HG03025 (cell line): Measurements from ENCODE around the gene MAML3.

Experiments
- ATAC-seq: cut with Tn5 transposase; IDR thresholded peaks from one replicate; pipeline ENCODE4 v1.9.1; 2021; ENCODE audit warnings: mild to moderate bottlenecking, moderate library complexity; ENCODE audit not compliant: unreplicated experiment, low FRiP score

The MAML3 gene

DNA sequence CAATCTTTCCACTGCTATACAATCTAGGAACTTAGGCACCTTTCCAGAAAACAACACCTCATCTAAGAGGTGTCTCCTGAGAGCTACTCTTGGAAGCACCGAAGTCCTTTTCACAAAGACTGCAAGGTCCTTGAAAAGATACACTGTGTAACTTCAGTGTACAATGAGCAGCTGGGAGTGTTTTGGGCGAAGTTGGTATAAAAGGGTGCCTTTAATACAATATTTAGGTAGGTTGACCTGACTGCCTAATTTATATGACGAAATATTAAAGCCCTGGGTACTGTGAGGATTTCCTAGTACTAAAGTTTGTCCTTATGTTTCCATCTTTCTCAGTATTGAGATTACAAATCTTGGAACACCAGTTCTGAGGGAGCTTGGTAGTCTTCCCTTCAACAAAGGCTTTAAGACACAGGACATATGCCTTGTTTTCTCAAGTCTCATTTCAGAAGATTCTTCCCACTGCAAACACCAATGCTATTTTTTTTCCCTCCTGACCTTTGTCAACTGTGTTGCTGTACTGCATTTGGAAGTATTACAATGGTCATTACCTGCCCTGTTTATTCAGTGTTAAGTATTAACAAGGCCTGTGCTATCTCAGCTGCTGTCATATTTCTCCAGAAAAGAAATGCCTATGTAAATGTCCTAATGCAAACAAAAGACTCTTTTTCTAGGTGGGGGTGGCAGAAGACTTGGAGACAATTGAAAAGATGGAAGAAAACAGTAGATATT, 134.2 kb downstream of the MAML3 start:
- ATAC-seq: no peak

- no peak for ATAC-seq
These were observed 134.9 kb downstream of the MAML3 start for GRCh38 chr4:140018931-140019618.

DNA sequence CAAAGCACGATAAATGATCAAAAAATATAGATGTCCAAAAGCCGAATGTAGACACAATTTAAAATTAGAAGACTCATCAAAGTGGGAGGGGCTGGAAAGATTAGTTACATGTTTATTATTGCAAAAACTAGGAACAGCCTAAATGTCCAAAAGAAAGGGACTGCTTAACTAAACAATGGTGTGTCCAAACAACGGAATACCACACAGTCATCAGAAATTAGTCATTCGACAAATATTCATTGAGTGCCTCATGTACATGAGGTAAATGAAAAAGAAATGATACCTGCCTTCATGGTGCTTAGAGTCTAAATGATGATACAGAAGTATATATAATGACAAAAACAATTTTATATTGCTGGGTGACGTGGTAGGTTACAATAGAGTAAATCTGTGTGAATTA, 139.7 kb downstream of the MAML3 start:
- no peak for ATAC-seq

- ATAC-seq: no peak
These were observed 141.1 kb downstream of the MAML3 start for GRCh38 chr4:140012688-140013486.

GRCh38 chr4:140005699-140006098, 148.3 kb downstream of the MAML3 start:
- ATAC-seq: no peak

GRCh38 chr4:140004922-140005627, 148.9 kb downstream of the MAML3 start:
- no peak for ATAC-seq

DNA sequence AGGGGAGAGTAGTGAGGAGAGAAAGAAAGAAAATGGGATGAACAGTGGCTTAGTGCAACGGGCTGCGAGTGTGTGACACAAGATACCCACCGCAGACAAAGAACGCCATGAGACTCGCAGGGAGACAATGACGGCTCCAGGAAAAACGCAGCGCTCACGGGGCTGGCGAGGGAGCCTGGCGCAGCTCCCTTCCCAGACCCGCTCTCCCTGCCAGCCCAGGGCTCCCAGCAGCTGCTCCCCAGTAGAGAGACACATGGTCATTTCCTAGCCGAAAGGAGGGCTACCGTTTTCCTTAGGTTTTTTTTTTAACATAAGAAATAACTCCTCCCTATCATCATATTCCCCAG, 149.5 kb downstream of the MAML3 start:
- ATAC-seq: no peak

DNA sequence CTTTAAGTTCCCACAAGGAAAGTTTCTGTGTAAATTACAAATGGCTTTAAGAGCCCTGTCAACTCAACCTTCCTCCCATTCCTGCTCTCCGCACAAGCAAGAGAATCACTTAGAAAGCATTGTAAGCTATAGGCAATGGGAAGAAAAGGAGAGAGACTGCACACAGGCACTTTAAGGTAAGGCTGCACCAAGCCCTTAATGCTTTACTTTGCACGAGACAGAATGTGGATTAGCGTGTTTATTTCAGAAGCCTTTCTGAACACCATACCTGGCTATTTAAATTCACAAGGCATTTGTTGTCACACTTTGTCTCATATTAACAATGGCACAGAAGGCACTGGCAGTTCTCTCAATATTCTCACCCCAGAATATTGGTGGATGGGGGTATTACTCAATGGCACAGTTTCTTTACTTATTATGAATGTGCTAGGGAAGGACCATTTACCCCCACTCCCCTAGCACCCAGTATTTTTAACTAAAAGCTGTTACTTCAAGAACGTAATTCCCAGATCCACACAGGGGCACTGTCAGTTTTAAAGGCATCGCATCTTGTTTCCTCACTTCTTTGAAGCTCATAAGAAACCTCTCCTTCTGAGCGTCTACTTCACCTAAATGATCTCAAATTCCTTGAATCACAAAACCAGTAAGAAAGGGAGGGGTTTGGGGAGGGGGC, 150.0 kb downstream of the MAML3 start:
- ATAC-seq: no peak

DNA sequence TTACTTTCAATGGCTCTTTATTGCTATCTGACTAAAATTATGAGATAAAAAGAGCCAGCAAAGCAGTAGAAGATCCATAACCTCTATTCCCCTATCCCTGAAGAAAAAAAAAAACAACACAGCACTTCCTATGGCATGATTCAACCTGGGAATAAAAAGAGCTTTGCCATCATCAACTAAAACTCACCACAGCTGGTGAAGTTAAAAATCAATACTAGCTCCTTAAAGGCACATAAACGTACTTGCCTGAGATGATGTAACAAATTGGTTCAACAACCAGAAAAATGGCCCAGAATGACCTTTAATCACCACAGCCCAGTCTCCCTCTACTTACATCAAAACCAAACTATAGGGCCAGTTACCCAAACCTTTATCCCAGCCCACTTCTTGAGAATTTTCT, 153.8 kb downstream of the MAML3 start:
- no peak for ATAC-seq

GRCh38 chr4:139988863-139989765, 164.9 kb downstream of the MAML3 start:
- ATAC-seq: no peak

DNA sequence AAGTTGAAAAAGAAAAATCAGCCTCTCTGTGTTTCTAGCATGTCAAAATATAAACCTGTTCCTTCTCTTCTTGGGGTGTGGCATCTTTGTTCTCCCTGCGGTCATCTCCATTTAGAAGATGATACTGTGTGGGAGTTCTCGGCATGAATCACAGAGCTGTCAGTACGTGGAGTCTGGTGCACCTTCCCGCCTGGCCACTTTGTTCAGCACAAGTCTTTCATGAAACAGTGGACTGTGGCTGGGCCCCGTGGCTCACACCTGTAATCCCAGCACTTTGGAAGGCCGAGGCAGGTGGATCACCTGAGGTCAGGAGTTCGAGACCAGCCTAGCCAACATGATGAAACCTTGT, 166.5 kb downstream of the MAML3 start:
- ATAC-seq: no peak

GRCh38 chr4:139986689-139987501, 167.1 kb downstream of the MAML3 start:
- no peak for ATAC-seq

GRCh38 chr4:139986106-139986505, 167.9 kb downstream of the MAML3 start:
- ATAC-seq: no peak

GRCh38 chr4:139985401-139985800, 168.6 kb downstream of the MAML3 start:
- no peak for ATAC-seq

- ATAC-seq: no peak
These were observed 169.5 kb downstream of the MAML3 start for GRCh38 chr4:139984471-139984870.

DNA sequence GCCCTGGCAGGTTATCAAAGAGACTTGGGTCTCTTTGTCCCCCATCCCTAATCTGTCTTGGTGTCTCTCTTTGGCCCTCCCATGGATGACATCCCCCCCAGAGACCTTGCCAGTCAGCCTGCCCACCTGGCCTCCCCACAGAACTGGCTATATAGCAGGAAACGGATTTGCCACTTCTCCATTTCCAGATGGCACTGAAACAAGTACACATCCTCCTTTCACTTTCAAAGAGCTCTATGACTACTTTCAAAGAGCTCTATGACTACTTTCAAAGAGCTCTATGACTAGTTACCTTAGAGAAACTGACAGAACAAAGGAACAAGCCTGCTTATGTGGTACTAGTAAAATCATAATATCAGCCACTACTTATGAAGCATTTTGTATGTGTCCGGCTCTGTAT, 175.3 kb downstream of the MAML3 start:
- peak; percentile 93 for ATAC-seq

GRCh38 chr4:139977838-139978609, 176.0 kb downstream of the MAML3 start:
- ATAC-seq: peak; percentile 56

- ATAC-seq: no peak
These were observed 178.1 kb downstream of the MAML3 start for GRCh38 chr4:139975830-139976272.
